ENCODE results near the gene FAM222B. TPM values are rescaled to one million over a fixed set of nuclear protein-coding genes. Genes with fewer than 3 reads are reported as not detected.

FAM222B gene
- total RNA-seq, 2 donors from 2014 or later: 19.9 to 23.4 TPM

DNA sequence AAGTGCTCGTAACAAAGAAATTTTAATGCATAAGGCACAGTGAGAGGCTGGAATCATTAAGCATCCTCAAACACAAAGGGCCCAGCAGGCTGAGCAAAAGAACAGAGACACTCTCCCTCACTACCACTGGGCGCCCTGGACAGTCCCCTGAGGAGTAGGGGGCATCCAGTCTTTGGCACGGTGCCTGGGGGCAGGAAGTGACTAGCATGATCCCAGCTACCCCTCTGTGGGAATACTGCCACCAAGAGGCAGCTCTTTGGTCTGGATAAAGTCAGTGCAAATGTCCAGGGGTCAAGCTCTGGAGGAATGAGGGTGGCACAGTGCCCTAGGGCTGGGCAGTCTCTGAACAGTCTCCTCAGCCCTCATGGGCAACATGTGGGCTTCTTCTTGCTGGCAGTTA is 128.3 kb downstream of the FAM222B start:
- no peak for DNase-seq (ENCODE audit: low spot score)
- Histone ChIP-seq H3K4me3 (no peak overlapping the region), H3K4me1 (ENCODE audit: control insufficient read depth in 1 of 2, low read depth in 2 of 2) (peaks cover 18 to 49% of the 10 kb centered on the region in 2 donors), H3K27ac (no peak overlapping the region), H3K36me3 (peaks cover 20% of the 10 kb centered on the region), H3K9me3 (no peaks in the 10 kb centered on the region), H3K27me3 (replicated peaks; ENCODE audit: insufficient read depth) (no peaks in the 10 kb centered on the region)
- TF ChIP-seq, protein P1, sequence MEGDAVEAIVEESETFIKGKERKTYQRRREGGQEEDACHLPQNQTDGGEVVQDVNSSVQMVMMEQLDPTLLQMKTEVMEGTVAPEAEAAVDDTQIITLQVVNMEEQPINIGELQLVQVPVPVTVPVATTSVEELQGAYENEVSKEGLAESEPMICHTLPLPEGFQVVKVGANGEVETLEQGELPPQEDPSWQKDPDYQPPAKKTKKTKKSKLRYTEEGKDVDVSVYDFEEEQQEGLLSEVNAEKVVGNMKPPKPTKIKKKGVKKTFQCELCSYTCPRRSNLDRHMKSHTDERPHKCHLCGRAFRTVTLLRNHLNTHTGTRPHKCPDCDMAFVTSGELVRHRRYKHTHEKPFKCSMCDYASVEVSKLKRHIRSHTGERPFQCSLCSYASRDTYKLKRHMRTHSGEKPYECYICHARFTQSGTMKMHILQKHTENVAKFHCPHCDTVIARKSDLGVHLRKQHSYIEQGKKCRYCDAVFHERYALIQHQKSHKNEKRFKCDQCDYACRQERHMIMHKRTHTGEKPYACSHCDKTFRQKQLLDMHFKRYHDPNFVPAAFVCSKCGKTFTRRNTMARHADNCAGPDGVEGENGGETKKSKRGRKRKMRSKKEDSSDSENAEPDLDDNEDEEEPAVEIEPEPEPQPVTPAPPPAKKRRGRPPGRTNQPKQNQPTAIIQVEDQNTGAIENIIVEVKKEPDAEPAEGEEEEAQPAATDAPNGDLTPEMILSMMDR (IDR thresholded peaks at IDR 0.05): no peak
- no peak for ATAC-seq (ENCODE audit: insufficient number of reproducible peaks, low FRiP score, low read depth)

GRCh38 chr17:28712705-28713415 is 129.7 kb downstream of the FAM222B start:
- DNase-seq (ENCODE audit: low spot score): no peak
- TF ChIP-seq, protein P1 (IDR thresholded peaks at IDR 0.05): no peak
- H3K9me3 ChIP-seq: no peaks in the 10 kb centered on the region

DNA sequence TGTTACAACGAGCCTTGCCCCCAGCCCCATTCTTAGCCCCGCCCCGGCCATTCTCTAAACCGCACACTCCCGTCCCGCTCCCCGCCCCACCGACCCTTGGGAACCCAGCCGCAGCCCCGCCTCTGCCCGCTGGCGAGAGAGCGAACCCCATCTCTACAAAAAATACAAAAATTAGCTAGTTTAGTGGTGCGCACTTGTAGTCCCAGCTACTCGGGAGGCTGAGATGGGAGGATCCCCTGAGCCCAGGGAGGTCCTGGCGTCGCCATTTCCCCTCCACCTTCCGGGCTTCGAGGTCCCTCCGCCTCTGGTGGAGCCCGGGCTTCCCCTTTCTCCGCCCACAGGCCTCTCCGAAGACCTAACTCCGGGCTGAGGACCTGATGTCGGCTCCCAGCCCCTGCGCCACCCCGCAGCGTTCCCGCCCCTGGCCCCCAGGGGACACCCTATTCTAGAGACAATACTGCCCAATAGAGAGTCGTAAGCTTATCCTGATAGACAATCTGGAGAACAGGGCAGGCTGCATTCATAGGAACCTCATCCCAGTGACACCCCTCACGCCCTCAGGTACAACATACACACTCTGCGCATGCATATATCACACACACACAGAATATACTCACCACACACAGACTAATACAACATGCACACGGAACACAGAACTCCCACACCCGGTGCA is 130.4 kb downstream of the FAM222B start:
- DNase-seq (ENCODE audit: low spot score) (no peak), ATAC-seq (ENCODE audit: insufficient number of reproducible peaks, low FRiP score, low read depth) (no peak)
- H3K4me3 ChIP-seq: peak overlapping the region; percentile 86
- H3K36me3 ChIP-seq: peaks cover 20% of the 10 kb centered on the region
- H3K4me1 ChIP-seq (ENCODE audit: control insufficient read depth in 1 of 2, low read depth in 2 of 2): peaks cover 8 to 38% of the 10 kb centered on the region in 2 donors
- TF ChIP-seq, protein P1 (IDR thresholded peaks at IDR 0.05): no peak
- H3K27me3 ChIP-seq (replicated peaks; ENCODE audit: insufficient read depth): no peaks in the 10 kb centered on the region
- no peaks in the 10 kb centered on the region for H3K9me3 ChIP-seq
- peak overlapping the region; percentile 84 to 91 for H3K27ac ChIP-seq

More at GRCh38 chr17:28712705-28713415, 129.7 kb downstream of the FAM222B start:
- no peak overlapping the region for H3K4me3 ChIP-seq
- no peak for ATAC-seq (ENCODE audit: insufficient number of reproducible peaks, low FRiP score, low read depth)
- H3K27ac ChIP-seq: peak overlapping the region in 1 of 2 donors; percentile 91
- no peaks in the 10 kb centered on the region for H3K27me3 ChIP-seq (replicated peaks; ENCODE audit: insufficient read depth)
- H3K36me3 ChIP-seq: peaks cover 20% of the 10 kb centered on the region
- peaks cover 8 to 38% of the 10 kb centered on the region in 2 donors for H3K4me1 ChIP-seq (ENCODE audit: control insufficient read depth in 1 of 2, low read depth in 2 of 2)

DNA sequence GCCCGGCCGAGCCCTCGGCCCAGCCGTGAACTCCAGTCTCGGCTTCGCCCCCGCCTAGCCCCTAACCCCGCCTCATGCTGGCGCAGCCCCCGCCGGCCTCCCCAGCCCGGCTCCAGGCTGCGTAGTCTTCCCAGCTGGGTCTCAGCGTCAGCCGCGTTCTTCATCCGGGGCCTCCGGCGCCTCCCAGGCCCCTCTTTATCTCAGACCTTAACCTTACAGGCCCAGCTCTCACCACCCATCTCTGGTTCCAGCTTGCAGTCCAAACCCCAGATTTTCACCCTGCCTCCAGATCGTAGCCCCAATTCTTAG is 130.9 kb downstream of the FAM222B start, which contains the start of gene PROCA1:
Gene PROCA1, minus strand, starts transcription at position 166 of the 309 bp plus-strand sequence. CDS start 228 bp downstream, outside the sequence.
- TF ChIP-seq, protein P1 (IDR thresholded peaks at IDR 0.05): no peak
- no peak for DNase-seq (ENCODE audit: low spot score)
- no peak for ATAC-seq (ENCODE audit: insufficient number of reproducible peaks, low FRiP score, low read depth)

More for the DNA sequence above, 130.9 kb downstream of the FAM222B start, which contains the start of gene PROCA1:
- Histone ChIP-seq H3K27ac (peak within 1 kb of the TSS; percentile 85 to 91), H3K4me1 (ENCODE audit: control insufficient read depth in 1 of 2, low read depth in 2 of 2) (peaks cover 8 to 35% of the 10 kb centered on the region in 2 donors), H3K9me3 (no peaks in the 10 kb centered on the region), H3K4me3 (peak within 1 kb of the TSS; percentile 86), H3K36me3 (peaks cover 20% of the 10 kb centered on the region), H3K27me3 (replicated peaks; ENCODE audit: insufficient read depth) (no peaks in the 10 kb centered on the region)

Data from thoracic aorta (tissue), 2 donors.